Renal cortical epithelial cell (primary cell): Measurements from ENCODE around the gene SPRED2. TPM values are rescaled to one million over a fixed set of nuclear protein-coding genes. Genes with fewer than 3 reads are reported as not detected.

Experiments used
- DNase-seq: peaks from one replicate; pipeline ENCODE4 v3.0.0-alpha.2; 2011; ENCODE audit warnings: low read depth
- total RNA-seq: library from RNA; depleted of rRNA; stranded (reverse); fragments of >200 nt; gene quantifications from 2 replicates; pipeline ENCODE4 v1.2.3, GENCODE V29; 2014

Gene SPRED2, protein sequence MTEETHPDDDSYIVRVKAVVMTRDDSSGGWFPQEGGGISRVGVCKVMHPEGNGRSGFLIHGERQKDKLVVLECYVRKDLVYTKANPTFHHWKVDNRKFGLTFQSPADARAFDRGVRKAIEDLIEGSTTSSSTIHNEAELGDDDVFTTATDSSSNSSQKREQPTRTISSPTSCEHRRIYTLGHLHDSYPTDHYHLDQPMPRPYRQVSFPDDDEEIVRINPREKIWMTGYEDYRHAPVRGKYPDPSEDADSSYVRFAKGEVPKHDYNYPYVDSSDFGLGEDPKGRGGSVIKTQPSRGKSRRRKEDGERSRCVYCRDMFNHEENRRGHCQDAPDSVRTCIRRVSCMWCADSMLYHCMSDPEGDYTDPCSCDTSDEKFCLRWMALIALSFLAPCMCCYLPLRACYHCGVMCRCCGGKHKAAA
- total RNA-seq: 4.9 and 16.2 TPM in 2 replicates

GRCh38 chr2:65432227-65433190 is at the start of gene SPRED2:
Gene SPRED2, minus strand, starts transcription at chr2:65432599. Its CDS starts 612 bp downstream, at chr2:65431987.
- peak; percentile 94 for DNase-seq

DNA sequence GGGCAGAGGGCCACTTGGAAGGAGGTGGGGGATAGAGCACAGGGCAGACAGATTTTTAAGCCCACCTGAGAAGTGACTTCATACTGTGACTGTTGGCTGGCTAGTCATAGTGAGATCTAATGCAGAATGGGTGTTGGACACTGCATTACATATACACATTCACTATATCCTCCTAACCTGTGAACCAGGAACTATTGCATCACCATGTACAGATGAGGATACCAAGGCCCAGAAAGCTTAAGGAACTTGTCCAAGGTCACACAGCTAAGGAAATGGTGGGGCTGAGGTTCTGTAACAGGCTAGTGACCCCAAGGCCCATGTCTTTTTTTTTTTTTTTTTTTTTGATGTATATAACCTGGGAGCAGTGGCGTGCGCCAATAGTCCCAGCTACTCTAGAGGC is 49.6 kb upstream of the SPRED2 start:
- no peak for DNase-seq

- DNase-seq: no peak
These were observed 47.1 kb upstream of the SPRED2 start for GRCh38 chr2:65479524-65479923.

DNA sequence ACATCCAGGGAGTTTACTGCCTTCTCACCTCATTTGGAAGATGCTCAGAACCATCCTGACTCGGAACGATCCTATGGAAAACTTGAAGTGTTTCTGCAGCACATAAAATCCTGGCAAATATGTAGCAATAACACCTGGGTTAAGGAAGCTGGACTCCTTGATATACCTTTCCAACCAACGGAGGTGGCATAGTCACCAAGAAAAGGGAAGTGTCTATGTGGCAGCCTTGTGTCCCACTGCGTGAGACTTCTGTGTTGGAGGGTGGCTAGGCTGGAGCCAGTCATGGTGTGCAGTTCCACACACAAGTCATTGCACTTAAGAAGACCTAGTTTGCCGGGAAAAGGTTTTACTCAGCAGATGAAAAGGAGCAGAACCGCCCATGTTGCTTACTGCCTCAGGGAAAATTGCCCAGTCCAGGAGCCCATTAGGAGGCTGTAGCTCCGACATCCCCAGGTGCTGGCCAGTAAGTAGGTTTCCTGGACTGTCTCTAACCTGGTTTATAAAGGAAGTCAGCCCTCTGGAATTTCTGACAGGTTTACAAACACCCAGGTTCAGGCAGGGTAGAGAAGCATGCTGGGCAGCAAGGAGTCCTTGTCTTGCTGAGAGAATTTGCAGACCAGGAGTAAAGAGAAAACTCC is 46.2 kb upstream of the SPRED2 start:
- DNase-seq: no peak

GRCh38 chr2:65477590-65477989 is 45.2 kb upstream of the SPRED2 start:
- DNase-seq: no peak

DNA sequence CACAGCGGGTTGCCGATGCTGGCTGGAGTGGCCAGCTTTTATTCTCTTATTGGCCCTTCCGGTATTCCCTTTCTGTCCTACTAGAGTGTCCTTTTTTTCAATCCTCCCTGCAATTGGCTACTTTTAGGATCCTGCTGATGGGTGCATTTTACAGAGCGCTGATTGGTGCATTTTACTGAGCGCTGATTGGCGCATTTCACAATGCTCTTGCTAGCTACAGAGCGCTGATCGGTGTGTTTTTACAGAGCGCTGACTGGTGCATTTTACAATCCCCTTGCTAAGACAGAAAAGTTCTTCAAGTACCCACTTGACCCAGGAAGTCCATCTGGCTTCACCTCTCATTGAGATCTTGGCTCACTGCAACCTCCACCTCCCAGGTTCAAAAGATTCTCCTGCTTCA is 44.4 kb upstream of the SPRED2 start:
- DNase-seq: no peak

DNA sequence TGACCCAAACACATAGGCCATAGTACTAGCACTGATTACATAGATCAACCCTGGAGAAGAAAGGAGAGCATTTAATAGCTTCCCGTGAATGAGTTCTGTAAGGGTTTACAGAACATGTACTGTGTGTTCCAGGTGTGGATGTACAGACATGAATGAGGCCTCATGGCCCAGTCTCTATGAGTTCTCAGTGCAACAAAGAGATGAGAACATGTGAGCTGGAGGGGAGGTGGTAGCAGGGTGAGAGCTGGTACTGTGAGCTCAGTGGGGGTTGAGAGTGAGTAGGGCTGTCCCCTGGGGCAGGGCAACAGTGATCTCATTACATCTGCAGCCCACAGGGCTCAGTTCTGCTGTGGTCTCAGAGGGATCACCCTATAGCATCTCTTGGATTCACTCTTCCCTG is 42.6 kb upstream of the SPRED2 start:
- no peak for DNase-seq

- no peak for DNase-seq
These were observed 40.6 kb upstream of the SPRED2 start for GRCh38 chr2:65473045-65473444.

DNA sequence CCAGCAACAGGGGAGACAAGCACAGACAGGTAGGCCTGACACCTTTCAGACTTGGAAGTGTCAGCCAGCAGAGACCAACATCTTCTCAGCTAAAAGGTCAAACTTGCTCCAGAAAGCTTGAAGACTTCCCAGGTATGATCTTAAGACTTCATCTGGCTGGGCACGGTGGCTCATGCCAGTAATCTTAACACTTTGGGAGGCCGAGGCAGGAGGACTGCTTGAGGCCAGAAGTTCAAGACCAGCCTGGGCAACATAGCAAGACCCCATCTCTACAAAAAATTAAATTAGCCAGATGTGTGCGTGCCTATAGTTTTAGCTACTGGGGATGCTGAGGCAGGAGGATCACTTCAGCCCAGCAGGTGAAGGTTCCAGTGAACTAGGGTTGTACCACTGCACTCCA is 39.0 kb upstream of the SPRED2 start:
- DNase-seq: no peak

GRCh38 chr2:65466551-65466950 is 34.2 kb upstream of the SPRED2 start:
- no peak for DNase-seq

GRCh38 chr2:65465857-65466256 is 33.5 kb upstream of the SPRED2 start:
- DNase-seq: no peak

- no peak for DNase-seq
These were observed 32.7 kb upstream of the SPRED2 start for GRCh38 chr2:65465124-65465523.

DNA sequence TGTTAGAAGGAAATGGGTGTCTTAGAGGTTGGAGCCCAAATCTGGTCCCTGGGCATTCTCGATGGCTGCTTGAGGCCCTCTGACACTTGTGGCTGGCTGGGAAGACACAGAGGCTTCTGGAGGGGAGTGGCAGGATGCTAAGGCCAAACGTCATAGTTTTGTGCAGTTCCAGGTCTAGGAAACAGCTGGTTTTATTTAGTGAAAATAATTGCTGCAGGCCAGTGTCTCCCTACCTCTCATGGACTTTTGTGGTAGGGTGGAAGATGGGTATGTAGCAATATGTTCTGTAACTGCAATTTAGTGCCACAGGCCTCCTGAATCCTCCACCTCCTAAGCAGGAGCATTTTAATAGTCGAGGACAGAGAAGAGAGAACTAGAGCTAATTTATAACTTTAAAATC is 32.2 kb upstream of the SPRED2 start:
- no peak for DNase-seq

DNA sequence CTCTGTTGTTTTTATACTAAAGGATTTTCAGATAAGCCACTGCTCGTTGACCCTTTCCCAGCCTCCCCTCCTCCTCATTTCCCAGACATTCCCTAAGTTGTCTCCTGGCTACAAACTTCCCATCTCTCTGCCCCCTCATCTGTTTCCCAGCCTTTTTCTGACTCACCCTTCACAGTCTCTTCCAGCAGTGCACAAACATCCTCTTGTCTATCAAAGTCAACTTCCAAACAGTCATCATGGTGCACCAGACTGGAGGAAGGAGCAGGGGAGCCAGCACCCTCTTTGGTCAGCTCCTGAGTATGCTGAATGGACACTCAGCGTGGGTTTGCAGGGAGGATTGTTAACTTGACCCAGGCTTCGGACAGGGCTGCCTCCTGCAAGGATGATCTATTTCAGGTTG is 26.6 kb upstream of the SPRED2 start:
- peak; percentile 77 for DNase-seq

GRCh38 chr2:65456886-65457285 is 24.5 kb upstream of the SPRED2 start:
- no peak for DNase-seq

DNA sequence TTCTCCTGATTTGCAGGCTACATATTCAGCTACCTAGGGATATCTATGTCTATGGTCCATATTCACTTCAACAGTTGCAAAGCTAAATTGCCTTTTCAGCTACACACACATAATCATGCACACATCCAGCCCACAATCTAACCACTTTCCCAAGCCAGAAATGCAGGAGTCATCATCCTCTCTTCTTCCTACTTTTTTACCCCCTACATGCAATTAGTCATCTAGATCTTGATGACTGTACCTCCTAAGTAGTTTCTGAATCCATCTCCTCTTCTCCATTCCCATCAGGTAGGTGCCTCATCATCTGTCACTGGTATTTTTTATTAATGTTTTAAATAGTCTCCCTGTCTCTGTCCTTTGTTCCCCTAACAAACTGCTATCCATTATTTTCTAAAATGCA is 23.7 kb upstream of the SPRED2 start:
- peak; percentile 93 for DNase-seq

DNA sequence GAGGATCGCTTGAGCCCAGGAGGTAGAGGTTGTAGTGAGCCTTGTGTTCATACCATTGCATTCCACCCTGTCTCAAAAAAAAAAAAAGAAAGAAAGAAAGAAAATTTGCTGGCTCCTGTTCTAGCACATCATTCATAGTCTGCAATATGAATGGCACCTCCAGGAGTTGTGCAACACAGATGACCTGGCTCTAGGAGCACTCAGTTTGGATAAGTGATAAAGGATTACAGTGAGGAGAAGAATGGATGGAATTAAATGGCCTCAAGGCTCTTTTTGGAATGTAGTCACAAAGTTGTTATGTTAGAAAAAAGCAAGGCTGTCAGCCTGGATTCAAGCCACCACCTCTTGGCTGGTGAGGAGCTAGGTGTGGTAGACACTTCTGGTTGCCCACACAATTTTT is 21.5 kb upstream of the SPRED2 start:
- no peak for DNase-seq

GRCh38 chr2:65452150-65452895 is 19.9 kb upstream of the SPRED2 start:
- DNase-seq: peak; percentile 26

DNA sequence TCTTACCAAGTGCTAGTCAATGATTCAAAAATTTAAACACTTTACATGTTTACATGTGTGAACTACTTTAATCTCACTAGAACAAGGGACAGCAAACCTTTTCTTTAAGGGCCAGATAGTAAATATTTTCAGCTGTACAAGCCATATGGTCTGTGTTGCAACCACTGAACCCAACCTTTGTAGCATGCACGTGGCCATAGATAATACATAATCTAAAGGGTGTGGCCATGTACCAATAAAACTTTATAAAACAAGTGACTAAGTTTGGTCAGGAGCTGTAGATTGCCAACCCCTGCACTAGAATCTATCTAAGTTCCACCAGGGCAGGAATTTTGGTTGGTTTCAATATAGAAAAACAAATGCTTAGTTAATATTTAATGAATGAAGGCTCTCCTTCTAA is 18.4 kb upstream of the SPRED2 start:
- DNase-seq: peak; percentile 46

DNA sequence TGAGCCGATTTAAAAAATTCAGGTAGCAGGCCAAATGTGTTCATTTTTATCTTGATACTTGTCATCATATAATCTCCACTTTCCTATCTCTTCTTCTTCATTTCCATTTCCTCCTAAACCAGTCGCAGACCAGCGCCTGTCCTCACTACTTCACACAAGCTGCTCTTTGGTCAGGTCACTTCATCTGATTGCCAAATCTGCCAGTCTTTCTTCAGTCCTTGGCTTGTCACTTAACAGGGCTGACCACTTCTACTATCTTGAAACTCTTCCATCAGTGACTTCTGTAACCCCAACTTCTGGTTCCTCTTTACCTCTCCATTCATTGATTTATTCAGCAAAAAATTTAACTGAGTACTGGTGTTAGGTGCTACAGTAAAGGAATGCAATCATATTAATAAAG is 18.0 kb upstream of the SPRED2 start:
- no peak for DNase-seq

DNA sequence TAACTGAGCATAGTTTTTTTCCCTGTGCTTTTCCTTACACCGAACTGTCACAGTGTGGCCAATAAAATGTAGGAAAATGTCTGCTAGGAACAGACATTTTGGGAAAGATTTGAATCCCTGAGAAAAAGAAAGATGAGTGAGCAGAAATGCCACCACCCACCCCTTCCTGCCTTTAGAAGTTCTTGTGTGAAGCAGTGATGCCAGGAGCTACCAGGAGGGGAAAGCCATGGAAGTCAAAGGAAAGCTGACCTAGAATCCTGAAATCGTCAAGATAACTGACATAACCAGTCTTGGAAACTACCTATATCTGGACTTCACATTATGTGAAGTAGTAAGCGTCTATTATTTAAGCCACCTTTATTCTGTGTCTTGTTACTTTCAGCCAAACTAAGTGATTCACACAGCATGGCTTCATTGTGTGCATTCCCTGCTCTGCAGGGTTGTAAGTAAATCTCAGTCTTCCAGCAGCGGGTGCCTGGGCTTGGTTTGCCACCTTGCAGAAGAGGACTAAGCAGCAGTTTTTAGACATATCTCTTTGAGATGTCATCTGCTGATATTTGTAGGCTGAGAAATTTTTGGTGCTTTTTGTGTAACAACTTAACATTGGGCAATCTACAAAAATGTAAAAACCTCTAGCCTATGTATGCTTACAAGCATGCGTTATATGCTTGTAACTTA is 11.2 kb upstream of the SPRED2 start:
- DNase-seq: no peak
